ENCODE data around the gene CIB4.

The CIB4 gene

DNA sequence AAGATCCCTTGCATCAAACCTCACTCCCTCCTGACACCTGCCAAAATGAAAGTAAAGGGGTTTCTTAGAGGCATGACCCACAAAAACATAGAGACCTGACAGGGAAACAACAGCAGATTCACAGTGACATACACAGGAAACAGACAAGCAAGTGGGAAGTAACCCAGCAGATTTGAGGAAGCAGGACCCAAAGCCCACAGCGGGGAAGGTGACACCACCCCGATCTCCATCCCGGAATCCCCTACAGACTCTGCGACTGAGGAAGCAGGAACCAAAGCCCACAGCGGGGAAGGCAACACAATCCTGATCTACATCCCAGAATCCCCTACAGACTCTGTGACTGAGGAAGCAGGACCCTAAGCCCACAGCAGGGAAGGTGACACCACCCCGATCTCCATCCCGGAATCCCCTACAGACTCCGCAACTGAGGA is 21.6 kb downstream of the CIB4 start:
- DNase-seq = no peak

DNA sequence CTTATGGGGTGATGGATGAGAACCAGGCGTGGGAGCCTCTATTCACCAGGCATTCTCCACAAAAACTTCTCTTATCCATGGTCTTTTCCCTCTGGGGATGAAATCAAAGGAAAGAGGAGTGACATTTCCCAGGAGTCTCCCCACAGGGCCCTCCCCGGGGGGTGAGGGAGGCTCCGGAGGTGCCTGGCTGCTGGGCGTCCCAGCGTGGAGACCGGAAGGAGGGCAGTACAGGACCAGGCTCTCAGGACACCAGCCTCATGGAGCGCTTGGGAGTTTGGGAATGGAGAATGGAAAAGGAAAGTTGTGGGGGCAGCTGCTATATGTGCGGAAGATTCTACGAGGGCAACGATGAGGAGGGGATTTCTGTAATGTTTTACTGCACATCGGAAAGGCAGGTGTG is 22.1 kb downstream of the CIB4 start:
- no peak for DNase-seq

DNA sequence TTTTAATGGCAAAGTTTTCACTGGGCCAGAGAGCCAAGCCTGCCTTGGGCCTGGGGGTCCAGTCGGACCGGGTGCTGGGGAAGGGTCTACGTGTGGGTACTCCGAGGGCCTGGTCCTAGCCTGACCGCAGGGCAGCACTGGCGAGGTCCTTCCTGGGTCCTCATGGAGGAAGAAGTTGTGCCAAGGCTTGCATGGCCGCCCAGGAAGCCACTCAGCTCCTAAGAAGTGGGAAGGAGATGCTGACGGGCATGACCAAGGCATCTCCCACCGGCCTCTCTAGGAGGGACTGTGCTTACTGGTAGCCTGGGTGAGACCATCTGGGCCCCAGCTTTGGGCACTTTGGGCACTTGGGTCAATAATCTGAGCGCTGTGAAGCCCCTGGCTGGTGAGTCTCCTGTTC is 22.6 kb downstream of the CIB4 start:
- DNase-seq = no peak

DNA sequence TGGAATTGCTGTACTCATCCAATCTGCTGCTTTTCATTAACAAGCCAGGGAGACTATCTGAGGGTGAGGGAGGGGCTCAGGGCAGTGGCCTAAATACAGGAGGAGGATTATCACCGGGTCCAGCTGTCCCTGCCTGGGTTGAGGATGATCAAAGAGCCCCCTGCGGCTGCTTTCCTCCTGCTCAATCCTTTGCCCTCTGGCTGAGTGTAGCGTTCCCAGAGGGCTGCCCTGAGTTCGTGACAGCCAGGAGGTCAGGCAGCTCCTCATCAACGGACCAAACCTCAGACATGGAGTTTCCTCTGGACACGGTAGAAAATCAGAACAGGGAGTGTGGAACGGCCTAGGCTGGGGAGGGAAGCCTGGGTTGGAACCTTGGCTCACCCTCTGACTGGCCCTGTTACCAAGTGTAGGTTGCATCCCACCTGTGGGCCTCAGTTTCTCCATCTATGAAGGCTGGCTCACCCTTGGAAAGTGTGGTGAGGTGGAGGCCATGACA is 23.5 kb downstream of the CIB4 start:
- no peak for DNase-seq

DNA sequence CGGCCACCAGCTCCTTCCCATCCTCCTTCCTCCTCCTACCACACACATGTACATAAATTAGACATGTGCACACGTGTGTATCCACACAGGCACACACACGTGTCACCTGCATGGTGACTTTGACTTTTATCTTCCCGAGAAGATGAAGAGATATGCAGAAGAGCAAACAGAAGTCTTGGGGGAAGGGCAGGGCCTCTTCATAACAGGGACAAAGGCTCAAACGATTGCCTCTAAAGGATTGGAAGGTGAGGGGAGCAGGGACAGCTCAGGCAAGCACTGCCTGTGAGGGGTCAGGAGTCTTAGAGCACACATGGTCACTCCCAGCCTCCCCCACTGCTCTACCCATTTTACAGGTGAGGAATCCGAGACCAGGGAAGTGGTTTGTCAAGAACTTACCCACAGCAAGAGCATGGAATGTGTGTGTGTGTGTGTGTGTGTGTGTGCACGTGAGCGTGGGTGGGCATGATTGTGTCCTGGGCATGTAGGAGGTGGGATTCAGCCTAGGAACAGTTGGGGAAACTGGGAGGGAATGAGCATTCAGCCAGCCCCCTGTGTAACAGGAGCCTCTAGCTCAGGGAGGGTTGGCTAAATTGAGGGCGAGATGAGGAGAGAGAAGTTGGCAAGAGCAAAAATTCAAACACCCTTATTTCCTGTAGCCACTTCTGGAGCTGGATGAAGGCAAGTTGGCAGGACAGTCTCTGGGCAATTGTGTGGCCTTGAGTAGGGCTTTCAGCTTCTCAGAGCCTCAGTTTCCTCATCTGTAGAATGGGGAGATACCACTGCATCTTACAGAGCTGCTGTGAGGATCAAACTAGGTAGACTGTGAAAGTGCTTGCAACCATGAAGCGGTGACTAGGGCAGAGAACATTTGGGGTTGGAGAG is 24.2 kb downstream of the CIB4 start:
- no peak for DNase-seq

DNA sequence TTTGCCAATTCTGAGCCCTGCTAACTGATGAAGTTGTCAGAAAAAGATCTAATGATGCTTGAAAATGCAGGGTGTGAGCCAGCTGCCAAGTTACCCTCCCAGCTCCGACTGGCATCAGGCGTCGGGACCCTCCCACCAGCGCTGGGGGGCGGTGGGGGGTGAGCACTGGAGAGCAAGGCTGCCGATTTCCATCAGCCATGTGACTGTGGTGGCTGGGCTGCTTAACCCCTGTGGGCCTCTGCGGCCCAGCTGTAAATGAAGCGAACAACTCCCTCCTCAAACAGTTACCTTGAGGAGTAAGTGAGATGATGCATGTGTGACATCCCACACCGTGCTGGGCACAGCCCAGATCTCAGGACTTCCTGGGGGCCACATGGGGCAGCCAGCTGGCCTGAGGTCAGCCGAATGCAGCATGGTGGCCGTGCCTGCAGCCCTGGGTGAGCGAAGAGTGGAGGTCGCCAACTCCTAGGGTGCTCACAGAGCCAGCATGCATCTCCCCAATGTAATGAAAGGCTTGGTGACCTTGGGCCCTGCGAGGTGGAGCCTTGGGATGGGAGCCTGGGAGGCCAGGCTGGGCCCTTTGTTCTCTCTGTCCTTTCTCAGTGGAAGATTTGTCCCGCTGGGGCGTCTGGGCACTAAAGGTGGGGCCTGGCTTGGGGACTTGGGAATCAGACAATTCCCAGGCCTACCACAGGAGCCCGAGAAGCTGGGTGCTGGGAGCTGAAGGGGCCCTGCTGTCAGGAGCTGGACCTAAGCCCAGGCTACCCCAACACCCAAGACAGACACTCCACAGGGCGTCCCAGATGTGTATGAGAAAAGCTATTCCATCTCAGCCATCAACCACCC is 25.1 kb downstream of the CIB4 start:
- DNase-seq = no peak

DNA sequence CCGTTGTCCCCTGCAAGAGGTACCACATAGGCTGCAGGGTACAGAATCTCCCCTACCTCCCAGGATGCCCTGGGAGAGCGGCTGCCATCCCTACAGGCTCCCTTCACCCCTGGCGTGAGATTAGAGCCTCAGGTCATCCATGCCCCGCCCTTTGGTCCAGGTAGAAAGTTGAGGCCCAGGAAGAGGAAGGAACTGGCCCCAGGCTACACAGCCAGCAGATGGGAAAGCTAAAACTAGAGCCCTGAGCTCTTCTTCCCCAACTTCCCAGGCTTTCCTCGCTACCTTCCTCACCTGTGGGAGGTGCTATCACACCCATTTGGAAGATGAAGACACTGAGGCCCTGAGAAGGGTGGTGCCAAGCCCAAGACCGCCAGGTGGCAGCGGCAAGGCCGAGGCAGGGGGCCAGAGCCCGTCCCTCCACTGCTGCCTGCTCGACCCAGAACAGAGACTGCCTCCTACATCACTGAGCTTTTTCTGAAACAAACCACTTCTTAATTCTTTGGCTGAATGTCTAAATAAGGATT is 25.8 kb downstream of the CIB4 start:
- DNase-seq = no peak

DNA sequence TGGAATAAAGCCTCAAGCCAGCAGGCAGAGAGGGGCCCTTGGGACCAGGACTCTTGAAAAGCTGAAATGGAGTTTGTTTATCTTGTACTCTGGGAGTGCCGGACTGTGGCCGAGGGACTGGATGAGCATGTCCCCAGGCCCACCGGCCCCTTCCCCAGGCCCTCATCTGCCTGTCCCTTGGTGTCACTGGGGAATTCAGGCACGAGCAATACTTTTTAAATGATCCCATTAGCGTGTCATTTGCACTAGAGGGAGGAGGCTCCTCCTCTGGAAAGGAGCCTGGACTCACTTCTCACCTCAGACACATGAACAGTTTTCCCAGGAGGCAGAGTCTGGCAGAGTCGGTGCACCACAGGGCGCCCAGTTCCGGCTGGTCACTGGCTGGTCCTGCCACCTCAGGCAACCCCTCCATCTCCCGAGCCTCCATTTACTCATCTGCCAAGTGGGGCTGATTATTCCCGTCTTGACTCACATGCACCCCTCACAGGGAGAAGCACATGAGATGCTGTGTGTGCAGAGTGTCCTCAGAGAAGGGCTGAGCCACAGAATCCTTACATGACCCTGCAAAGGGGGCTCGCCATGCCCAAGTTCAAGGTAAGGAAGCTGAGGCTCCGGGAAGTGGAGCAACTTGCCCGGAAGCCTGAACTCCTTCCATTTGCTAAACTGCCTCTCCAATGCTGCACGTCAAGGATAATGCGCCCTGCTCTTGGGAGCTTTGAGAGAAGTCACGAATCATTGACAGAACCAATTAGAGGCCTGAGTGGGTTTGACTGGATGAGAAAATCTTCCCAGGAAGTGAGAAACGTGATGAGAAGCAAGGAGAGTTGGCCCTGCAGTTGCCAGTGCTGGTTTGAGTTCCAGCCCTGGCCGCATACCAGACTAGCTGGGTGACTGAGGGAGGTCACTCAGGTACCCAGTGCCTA is 26.7 kb downstream of the CIB4 start:
- no peak for DNase-seq

DNA sequence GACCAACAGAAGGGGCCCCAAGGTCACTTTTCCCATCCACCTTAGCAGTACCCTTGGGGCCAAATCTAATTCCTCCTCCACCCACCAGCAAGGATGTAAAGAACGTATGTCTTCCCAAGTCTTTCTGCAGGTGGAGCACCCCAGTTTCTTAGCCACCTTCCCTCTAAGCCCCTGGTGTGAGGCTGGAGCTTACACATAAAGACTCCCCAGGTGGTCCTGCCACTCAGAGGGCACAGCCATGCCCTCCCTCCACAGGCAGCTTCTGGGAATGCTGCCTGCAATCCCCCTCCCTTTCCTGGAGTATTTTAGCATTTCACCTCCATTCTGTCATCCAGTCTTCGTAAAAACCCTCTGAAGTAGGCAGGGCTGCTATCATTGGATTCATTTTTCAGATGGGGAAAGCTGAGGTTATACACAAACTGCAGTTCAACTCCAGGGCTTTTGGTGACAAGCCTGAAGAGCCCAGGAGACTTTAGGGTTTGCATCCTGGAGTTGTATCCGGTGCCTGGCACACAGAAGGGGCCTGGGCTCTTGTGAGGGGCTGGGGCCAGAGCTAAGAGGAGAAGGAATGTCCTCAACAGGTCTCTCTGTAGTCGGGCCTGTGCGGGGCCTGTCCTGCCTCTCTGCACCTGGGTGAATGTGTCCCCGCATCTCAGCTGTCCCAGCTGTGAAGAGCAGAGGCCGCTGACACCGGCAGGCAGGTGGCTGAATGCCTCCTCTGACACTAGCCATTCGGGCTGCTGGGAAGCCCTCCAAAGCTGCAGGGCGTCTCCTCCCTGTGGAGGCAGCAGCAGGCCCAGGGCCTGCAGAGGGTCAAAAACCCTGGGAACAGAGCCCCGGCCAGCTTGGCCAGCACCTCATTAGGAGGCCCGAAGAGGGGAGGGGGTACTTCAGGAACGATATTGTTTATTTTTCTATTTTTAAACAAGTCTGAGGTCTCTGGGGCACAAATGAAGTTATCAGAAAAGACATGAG is 27.6 kb downstream of the CIB4 start:
- peak; percentile 47 for DNase-seq

DNA sequence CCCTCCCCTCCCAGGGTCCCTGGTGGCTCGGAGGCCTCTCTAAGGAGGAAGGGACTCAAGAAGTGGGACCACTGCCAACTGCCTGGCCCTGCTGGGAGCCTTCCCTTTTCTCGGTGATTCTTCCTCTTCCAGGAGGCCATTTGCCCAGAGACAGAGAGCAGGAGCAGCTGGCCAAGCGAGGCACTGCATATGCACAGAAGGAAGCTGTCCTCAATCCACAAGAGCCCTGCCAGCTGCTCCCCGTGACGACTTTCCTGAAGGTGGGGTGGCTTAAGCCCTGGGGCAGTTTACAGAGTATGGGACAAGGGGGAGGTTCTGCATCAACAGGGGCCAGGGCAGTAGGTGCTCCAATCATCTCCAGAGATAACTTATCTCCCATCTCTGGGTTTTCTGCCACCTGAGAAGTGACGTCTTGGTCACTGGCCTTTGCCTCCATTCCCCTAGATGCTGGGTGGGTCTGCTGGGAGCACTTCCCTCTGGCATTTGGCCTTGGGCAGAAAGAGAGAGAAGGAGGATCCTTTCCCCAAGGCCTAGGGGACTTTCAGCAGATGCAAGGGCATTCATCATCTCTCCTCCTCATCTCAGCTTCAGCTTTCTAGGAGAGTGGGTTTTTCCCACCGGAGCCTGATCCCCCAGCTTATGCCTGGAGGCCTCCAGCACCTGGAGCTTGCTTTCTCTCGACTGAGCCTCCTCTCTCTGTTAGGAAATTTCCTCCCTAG is 28.5 kb downstream of the CIB4 start:
- no peak for DNase-seq

DNA sequence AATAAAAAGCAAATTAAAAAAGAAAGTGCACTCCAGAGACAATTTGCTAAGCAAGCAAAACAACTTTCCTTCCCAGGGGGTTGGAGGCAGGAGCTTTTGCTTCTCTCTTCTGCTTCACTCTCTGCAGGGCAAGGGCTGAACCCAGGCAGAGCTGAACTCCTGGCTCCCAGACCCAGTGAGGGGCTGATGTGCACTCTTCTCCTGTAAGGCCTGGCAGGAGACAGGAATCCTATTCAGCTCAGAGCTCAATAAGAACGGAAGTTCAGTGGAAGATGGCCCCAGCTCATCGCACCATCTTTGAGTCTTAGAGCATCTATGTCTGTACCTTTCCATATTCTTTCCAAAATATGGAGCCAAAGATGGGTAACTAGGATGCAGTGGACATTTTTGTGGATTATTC is 29.1 kb downstream of the CIB4 start:
- DNase-seq = no peak

DNA sequence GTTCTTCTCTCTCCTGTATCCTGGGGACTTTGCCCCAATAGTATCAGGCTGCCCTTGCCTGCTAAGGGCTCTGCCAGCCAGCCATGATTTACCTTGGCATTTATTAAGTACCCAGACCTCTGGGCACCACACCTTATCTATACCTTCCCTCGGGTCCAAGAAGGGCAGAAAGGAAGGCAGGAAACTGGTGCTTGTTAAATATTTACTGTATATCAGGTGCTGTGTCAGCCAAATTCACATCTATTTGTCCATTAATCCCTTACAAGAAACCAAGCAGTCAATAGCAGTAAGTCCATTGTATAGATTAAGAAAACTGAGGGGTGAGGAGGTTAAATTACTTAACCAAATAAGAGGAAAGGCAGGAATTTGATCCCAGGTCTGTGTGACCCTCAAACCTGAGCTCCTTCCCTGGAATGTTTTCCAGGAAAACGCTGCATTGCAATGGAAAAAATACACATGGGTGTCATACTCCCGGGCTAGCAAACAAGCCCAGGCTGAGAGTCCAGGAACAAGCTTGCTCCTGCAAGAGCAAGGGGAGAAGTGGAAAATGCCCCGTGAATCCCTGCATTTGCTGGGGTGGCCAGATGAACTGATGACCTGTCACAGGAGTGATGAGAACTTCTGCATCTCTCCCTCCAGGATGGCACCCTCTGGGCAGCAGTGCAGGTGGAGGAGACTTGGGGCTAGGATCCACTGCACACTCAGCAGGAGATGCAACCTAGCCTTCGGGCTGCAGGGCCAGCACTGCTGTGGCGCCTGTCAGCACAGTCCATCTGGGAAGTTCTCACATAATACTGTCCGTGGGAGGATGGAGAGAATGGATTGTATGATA is 30.4 kb downstream of the CIB4 start:
- DNase-seq = no peak

DNA sequence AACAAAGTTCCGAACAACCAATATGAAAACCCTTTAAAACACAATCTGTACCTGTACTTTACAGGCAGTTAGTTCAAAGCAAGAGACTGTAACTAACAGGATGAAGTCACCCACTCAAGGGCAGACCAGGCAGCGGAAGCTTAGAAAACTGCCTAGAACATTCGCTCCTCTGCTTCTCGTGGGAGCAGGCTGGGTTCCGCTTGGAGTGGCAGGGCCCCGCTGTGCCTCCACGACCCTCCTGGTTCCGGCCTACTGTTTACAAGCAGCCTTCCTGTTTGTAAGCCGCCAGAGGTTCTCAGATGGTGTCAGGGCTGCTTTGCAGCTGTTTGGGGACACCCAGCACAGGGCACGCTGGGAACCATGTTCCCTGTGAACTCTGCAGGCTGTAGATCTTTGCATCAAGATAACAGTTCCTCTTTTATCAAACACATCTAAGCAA is 31.3 kb downstream of the CIB4 start:
- no peak for DNase-seq

DNA sequence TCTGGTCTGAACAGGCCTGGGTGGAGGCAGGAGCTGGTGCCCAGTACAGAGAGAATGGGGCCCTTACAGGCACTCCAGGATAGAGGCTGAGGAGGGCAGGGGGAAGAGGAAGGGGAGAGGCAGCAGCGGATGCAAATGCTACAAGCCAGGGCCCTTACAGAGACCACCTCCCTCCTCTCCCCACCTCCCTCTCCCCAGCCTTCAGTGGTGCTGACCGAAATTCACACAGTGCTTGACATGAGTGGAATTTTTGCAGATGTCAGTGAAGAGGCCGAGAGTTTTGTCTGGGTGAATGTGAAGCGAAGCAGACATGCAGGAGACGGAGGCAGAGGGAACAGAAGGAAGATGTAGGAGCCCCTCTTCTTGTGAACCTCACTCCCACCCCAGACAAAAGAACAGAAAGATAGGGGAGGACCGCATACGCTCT is 31.9 kb downstream of the CIB4 start:
- DNase-seq = no peak

DNA sequence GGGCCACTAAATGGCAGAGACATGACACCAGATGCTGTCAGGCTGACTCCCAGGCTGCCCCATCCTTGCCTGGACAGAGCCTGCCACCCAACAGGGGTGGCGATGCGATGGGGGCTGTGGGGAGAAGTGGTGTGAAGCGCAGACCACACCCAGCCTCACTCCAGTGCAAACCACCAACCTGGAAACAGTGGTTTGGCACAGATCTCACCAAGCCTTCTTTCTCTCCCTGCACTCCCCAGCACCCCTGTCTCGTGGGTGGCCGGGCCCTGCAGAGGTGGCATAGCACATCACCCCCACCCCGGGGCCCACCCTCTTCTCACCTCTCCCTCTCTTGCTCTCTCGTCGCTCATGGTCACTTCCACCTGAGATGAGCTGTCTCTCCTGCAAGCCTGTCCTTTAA is 32.6 kb downstream of the CIB4 start:
- no peak for DNase-seq

DNA sequence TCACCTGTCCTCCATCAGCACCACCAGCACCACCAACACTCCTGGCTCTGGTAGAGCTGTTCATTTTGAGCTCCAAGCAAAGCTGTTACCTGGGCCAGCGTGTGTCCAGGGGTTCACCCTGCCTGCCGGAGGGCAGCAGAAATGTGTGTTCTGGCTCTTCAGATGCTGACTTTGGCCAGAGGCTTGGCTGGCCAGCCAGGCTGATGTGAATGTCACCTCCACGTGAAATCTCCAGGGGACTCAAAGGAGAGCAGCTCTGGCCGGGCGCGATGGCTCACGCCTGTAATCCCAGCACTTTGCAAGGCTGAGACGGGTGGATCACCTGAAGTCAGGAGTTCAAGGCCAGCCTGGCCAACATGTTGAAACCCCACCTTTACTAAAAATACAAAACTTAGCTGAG is 33.5 kb downstream of the CIB4 start:
- DNase-seq = no peak

DNA sequence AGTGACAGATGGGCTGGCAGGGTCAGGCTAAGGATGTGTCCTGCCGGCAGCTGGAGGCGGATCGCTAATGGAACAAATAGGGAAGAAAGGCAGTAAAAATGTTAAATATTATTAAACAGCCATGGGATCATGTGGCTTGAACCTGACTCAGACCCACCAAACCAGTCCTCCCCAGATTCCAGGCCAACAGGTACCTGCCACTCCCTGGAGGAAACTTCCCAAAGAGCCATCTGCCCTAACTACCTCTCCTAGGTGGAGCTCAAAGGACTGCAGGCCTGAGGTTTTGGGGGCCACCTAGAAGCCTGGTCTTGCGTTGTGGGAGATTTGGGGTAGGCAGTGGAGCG is 34.3 kb downstream of the CIB4 start:
- no peak for DNase-seq

DNA sequence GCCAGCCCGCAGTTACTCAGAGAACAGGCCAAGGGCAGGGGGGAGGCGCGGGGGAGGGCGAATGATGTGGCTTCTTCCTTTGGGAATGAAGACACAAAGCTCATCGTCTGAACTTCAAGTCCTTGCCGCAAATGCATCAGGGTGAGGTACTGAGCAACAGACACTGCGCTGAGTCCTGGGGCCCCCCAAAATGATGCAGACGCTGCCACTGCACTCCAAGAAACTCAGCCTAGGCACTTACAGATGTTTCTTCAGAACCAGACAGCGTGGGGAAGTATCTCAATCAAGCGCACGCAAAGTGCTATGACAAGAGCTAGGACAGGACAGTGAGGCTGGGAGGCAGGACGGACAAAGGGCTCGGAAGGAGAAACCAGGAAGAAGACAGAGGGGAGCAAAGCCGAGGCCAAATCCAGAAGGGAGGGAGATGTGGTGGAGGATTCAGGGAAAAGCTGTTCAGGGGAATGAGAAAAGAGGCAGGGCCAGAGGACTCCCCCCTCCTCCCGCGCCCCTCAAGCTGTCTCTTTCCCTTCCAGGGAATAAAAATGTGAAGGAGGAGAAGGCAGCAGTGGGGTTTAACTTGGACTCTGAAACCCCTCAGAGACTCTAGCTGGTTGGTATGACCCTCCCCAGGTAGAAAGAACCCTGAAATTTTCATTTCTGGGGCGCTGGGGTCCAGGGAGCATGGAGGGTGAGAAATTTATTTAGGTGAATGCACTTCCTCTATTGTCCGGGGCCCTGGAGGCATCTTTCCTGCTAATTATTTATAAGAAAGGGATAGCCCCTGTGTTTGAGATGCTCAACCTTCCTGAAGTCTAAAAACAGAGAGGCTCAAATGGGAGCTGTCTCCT is 34.9 kb downstream of the CIB4 start:
- DNase-seq = no peak

Data from left hindlimb (tissue), 1 donor.